ENCODE data around the gene CMKLR1. TPM values are rescaled to one million over a fixed set of nuclear protein-coding genes. Genes with fewer than 3 reads are reported as not detected.

The CMKLR1 gene
- polyA plus RNA-seq, 3 donors, result 7.5 to 11.6 (median 7.9) TPM

GRCh38 chr12:108247130-108247529, 92.0 kb downstream of the CMKLR1 start:
- Histone ChIP-seq H3K27ac (ENCODE audit: low read depth in 1 of 2, low read length in 2 of 2) (no peak overlapping the region), H3K36me3 (replicated peaks in 1 of 2; ENCODE audit: control insufficient read depth in 1 of 2, insufficient read depth in 2 of 2, low read length in 2 of 2) (no peaks in the 10 kb centered on the region), H3K27me3 (ENCODE audit: control insufficient read depth in 2 of 2, insufficient read depth in 2 of 2, low read length in 2 of 2) (no peaks in the 10 kb centered on the region), H3K4me2 (replicated peaks; ENCODE audit: extremely low read depth, low read length, poor library complexity, severe bottlenecking) (no peak overlapping the region), H3K4me1 (ENCODE audit: control insufficient read depth in 1 of 2, insufficient read depth in 2 of 2, low read length in 2 of 2) (no peaks in the 10 kb centered on the region), H3K9me3 (replicated peaks in 1 of 2; ENCODE audit: control insufficient read depth in 1 of 2, insufficient read depth in 1 of 2, low read length in 2 of 2) (no peaks in the 10 kb centered on the region), H2AFZ (ENCODE audit: insufficient read depth, low read depth, low read length, poor library complexity, severe bottlenecking) (no peak overlapping the region), H4K20me1 (ENCODE audit: insufficient read depth, low read length) (no peaks in the 10 kb centered on the region), H3K4me3 (replicated peaks in 1 of 3; ENCODE audit: low read depth in 2 of 3, low read length in 3 of 3) (no peak overlapping the region), H3K9ac (ENCODE audit: insufficient read depth, low read length, poor library complexity, severe bottlenecking) (no peak overlapping the region), H3K79me2 (ENCODE audit: insufficient read depth, low read length) (no peaks in the 10 kb centered on the region)
- TF ChIP-seq, protein P1, sequence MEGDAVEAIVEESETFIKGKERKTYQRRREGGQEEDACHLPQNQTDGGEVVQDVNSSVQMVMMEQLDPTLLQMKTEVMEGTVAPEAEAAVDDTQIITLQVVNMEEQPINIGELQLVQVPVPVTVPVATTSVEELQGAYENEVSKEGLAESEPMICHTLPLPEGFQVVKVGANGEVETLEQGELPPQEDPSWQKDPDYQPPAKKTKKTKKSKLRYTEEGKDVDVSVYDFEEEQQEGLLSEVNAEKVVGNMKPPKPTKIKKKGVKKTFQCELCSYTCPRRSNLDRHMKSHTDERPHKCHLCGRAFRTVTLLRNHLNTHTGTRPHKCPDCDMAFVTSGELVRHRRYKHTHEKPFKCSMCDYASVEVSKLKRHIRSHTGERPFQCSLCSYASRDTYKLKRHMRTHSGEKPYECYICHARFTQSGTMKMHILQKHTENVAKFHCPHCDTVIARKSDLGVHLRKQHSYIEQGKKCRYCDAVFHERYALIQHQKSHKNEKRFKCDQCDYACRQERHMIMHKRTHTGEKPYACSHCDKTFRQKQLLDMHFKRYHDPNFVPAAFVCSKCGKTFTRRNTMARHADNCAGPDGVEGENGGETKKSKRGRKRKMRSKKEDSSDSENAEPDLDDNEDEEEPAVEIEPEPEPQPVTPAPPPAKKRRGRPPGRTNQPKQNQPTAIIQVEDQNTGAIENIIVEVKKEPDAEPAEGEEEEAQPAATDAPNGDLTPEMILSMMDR (IDR thresholded peaks at IDR 0.05), result no peak
- DNase-seq, result no peak
- H3K27me3 Mint-ChIP-seq (ENCODE audit: low read depth in 3 of 3), result peaks cover 11 to 19% (median 19%) of the 10 kb centered on the region in 3 donors
- no peaks in the 10 kb centered on the region for H3K4me1 Mint-ChIP-seq
- H3K27ac Mint-ChIP-seq, result no peak overlapping the region
- WGBS (ENCODE audit: insufficient coverage), result no CpG with 5 or more reads among the region's 2 CpGs
- intact Hi-C loops (cut with micrococcal nuclease), result no loop called here
- peaks cover 0 to 2% (median 0%) of the 10 kb centered on the region in 7 donors for H3K9me3 Mint-ChIP-seq
- H3K36me3 Mint-ChIP-seq, result no peaks in the 10 kb centered on the region
- no peak overlapping the region for H3K4me3 Mint-ChIP-seq

- no peak overlapping the region for H3K27ac Mint-ChIP-seq
- Histone ChIP-seq H3K4me1 (ENCODE audit: control insufficient read depth in 1 of 2, insufficient read depth in 2 of 2, low read length in 2 of 2) (no peaks in the 10 kb centered on the region), H4K20me1 (ENCODE audit: insufficient read depth, low read length) (no peaks in the 10 kb centered on the region), H3K27ac (ENCODE audit: low read depth in 1 of 2, low read length in 2 of 2) (no peak overlapping the region), H3K27me3 (ENCODE audit: control insufficient read depth in 2 of 2, insufficient read depth in 2 of 2, low read length in 2 of 2) (peaks cover 0 to 7% of the 10 kb centered on the region in 2 donors), H3K36me3 (replicated peaks in 1 of 2; ENCODE audit: control insufficient read depth in 1 of 2, insufficient read depth in 2 of 2, low read length in 2 of 2) (no peaks in the 10 kb centered on the region), H2AFZ (ENCODE audit: insufficient read depth, low read depth, low read length, poor library complexity, severe bottlenecking) (no peak overlapping the region), H3K4me2 (replicated peaks; ENCODE audit: extremely low read depth, low read length, poor library complexity, severe bottlenecking) (no peak overlapping the region), H3K9ac (ENCODE audit: insufficient read depth, low read length, poor library complexity, severe bottlenecking) (no peak overlapping the region), H3K9me3 (replicated peaks in 1 of 2; ENCODE audit: control insufficient read depth in 1 of 2, insufficient read depth in 1 of 2, low read length in 2 of 2) (no peaks in the 10 kb centered on the region), H3K79me2 (ENCODE audit: insufficient read depth, low read length) (no peaks in the 10 kb centered on the region), H3K4me3 (replicated peaks in 1 of 3; ENCODE audit: low read depth in 2 of 3, low read length in 3 of 3) (no peak overlapping the region)
- 100% methylated on average over 2 of the region's 10 CpGs for WGBS (ENCODE audit: insufficient coverage)
- no peaks in the 10 kb centered on the region for H3K36me3 Mint-ChIP-seq
- intact Hi-C loops (cut with micrococcal nuclease), result no loop called here
- peak in 1 of 3 donors; percentile 7 for DNase-seq
- H3K9me3 Mint-ChIP-seq, result peaks cover 0 to 5% (median 0%) of the 10 kb centered on the region in 7 donors
- TF ChIP-seq, protein P1 (IDR thresholded peaks at IDR 0.05), result no peak
- no peaks in the 10 kb centered on the region for H3K4me1 Mint-ChIP-seq
- peaks cover 11 to 15% (median 15%) of the 10 kb centered on the region in 3 donors for H3K27me3 Mint-ChIP-seq (ENCODE audit: low read depth in 3 of 3)
- H3K4me3 Mint-ChIP-seq, result no peak overlapping the region
These were observed 97.0 kb downstream of the CMKLR1 start for GRCh38 chr12:108241986-108242703.
